Posterior vena cava (tissue), 2 donors: Measurements from ENCODE around the gene SLC38A4. TPM values are rescaled to one million over a fixed set of nuclear protein-coding genes. Genes with fewer than 3 reads are reported as not detected.

Source experiments
- DNase-seq: peaks from one replicate; pipeline ENCODE4 v3.0.0-alpha.2; 2020; ENCODE audit warnings: low spot score
- intact Hi-C, 2 donors: fragments of 100-400 bp; cut with DNase I; formaldehyde crosslinking; loops; one replicate each; pipeline versions ENCODE4 v1.14.1 to v1.14.2; 2022 to 2023
- total RNA-seq, 2 donors: library from RNA; stranded (reverse); fragmentation: NEBNext Ultra II Directional; extraction: Animal tissue kit (Norgen Biotek cat#: 25700); gene quantifications; one replicate each; pipeline ENCODE4 v1.2.1, GENCODE V29; 2021
- donor health status: DM: yes; HTN: yes; CAD: no.
- donor health status: DM: yes; HTN: yes; CAD: no.

SLC38A4 gene
- total RNA-seq, 2 donors from 2014 or later = 1.0 to 1.5 TPM

DNA sequence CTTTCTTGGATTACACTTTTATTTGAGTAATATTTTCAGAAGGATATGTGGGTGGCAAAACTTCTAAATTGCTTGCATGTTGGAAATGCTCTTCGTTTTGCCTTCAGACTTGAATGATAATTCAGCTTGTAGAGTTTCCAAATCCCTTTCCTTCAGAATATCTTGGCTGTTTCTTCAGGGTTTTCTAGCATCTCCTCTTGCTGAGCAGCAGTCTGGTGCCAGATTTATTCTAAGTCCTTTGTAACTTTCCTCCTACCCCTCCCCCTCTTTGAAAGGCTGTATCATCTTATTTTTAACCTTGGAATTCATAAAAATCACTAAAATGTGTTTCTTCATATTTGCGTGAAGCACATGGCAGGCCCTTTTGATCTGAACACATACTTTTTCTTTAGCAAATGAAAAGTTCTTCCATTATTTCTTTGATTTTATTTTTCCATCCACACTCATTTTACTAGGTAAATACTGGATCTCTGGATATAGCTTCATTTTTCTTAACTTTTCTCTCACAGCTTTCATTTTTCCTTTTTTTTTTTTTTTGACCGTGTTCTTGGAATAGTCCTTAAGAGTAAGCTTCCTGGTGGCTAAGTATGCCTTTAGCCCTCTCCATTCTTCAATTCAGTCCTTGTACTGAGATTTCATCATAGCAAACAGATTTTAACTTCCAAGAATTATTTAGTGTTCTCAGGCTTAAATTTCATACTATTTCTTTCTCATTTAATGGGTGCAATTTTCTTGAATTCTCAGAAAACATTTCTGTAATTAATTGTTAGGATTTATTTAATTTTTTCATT lies 102.0 kb downstream of the SLC38A4 start:
- no peak for DNase-seq
- intact Hi-C loops = no loop called here

GRCh38 chr12:46722394-46723185 lies 103.2 kb downstream of the SLC38A4 start:
- intact Hi-C loops = no loop called here
- no peak for DNase-seq

DNA sequence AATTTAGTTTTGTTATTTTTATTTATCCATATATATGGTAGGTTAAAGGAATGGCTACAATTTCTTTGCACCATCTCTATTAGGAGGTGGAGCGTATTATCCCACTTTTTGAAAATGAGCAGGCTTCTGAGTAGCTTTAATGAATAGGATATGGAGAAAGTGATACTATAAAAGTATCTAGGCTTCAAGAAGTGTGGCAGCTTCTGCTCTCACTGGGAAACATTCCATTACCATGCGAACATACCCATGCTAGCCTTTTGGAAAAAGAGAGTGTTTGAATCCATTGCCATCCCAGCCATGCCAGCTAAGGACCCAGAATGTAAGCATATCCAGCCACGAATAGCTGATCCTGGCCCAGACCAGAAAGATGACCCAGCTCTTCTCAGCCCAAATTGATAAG lies 107.3 kb downstream of the SLC38A4 start:
- intact Hi-C loops = no loop called here
- DNase-seq = no peak

DNA sequence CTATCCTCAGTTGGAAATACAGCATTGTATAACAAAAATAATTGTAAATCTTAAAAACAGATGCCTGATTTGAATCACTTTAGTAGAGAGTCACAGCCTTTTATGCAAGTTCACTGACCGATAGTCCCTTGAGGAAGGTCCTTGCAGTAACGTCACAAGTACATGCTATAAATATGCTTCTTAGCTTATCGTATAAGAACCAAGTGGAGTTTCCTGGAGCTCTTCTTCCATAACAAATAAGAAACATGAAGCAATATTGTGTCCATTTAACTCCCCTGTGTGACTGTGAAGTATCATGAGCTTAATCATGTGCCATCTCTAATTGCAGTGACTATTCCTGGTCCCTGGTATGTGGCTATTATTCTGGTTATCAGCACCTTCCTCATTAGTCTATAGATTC lies 107.9 kb downstream of the SLC38A4 start:
- intact Hi-C loops = no loop called here
- no peak for DNase-seq

GRCh38 chr12:46717159-46717558 lies 108.6 kb downstream of the SLC38A4 start:
- DNase-seq = no peak
- intact Hi-C loops = no loop called here
